HG03280 (cell line): ENCODE measurements around the gene BAG1.

Source experiments
- ATAC-seq: cut with Tn5 transposase; IDR thresholded peaks from one replicate; pipeline ENCODE4 v1.9.1; 2021; ENCODE audit warnings: mild to moderate bottlenecking, moderate library complexity; ENCODE audit not compliant: unreplicated experiment

BAG1 gene

GRCh38 chr9:33277484-33277883 lies 13.0 kb upstream of the BAG1 start:
- no peak for ATAC-seq

- no peak for ATAC-seq
Observed at GRCh38 chr9:33273972-33274328, 9.4 kb upstream of the BAG1 start.

GRCh38 chr9:33273266-33273971 lies 8.9 kb upstream of the BAG1 start:
- ATAC-seq, result no peak

DNA sequence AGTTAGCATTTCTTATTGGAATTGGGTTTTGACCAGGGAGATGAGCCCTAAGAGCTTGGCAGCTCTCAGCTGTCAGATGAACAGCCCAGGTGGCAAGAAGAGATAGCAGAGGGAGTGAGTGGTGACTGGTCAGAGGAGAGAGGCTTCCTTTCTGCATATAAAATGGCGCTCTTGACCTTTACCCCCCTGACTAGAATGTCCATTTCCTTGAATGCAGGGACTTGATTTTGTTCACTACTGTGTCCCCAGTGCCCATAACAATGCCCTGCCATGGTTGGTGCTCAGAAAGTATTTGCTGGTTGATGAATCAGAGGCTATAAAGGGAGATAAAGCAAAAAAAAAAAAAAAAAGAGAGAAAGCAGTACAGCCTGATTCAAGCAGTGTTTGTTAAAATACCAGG lies 7.6 kb upstream of the BAG1 start:
- no peak for ATAC-seq

DNA sequence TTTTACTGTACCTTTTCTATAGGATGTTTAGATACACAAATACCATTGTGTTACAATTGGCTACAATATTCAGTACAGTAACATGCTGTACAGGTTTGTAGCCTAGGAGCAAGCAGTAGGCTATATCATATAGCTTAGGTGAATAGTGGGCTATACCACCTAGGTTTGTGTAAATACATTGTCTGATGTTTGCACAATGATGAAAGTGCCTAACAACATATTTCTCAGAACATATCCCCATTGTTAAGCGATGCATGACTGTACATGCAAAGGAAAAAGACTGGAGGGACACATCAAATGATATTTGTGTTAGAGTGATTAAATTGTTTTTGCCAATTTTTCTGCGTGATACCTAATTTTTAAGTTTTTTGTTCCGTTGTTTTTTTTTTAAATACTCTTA lies 5.6 kb upstream of the BAG1 start:
- no peak for ATAC-seq

- ATAC-seq, result no peak
Observed at GRCh38 chr9:33267151-33267767, 2.8 kb upstream of the BAG1 start.

DNA sequence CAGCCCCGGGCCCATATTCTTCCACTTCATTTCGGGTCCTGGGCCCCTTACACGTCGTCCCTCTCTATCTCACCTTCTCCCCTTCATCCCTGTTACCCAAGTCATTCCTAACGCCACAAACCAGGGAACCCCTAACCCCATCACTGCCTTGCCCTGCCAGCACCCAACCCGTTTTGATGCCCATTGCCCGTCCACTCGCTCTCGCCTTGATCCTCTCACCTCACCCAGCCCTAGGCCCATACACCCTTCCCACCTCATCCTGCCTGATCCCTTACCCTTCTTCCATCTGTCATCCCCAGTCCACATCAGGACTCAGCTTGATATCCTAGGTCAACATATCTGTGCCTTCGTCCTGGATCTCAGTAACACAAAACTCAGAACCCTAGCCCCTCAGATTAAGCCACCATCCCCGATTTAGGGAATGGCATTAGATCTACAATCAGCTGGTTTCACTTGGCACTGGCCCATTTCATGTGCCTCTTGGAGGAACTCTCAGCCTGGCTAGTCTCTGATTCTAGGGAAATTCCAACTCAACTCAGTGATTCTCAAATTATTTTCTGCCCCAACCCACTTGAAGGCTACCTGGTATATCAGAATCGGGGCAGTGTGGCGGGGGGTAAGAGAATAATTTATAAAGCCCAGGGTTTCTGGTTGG lies 830 bp upstream of the BAG1 start:
- ATAC-seq, result no peak

DNA sequence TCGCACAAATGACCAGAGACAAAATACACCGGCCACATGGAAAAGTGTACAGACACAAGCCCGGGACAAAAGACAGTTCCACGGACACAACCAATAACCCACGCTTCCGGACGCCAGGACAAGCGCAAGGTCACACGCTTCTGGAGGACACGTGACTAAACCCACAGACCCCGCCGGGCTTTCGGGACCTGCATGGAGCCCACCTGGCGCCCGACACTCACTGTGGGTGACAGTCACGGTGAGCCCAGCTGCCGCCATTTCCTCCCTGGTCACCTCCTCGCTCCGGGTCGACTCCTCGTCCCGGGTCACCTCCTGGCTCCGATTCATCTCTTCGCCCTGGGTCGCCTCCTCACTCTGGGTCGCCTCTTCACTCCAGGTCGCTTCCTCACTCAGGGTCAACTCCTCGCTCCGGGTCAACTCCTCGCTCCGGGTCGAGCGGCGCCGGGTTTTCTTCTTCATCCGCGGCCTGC lies 470 bp downstream of the BAG1 start:
- peak; percentile 24 for ATAC-seq

GRCh38 chr9:33263131-33264002 lies 1.1 kb downstream of the BAG1 start:
- ATAC-seq, result peak; percentile 2

GRCh38 chr9:33260372-33260771 lies 4.1 kb downstream of the BAG1 start:
- ATAC-seq, result no peak

- ATAC-seq, result no peak
Observed at GRCh38 chr9:33257276-33257675, 7.2 kb downstream of the BAG1 start.

- ATAC-seq, result no peak
Observed at GRCh38 chr9:33256236-33256635, 8.3 kb downstream of the BAG1 start.

GRCh38 chr9:33255471-33255870 lies 9.0 kb downstream of the BAG1 start:
- no peak for ATAC-seq

- no peak for ATAC-seq
Observed at GRCh38 chr9:33255014-33255413, 9.5 kb downstream of the BAG1 start.

- ATAC-seq, result no peak
Observed at GRCh38 chr9:33254211-33254610, 10.3 kb downstream of the BAG1 start.

GRCh38 chr9:33250458-33250995 lies 14.0 kb downstream of the BAG1 start:
- no peak for ATAC-seq

- no peak for ATAC-seq
Observed at GRCh38 chr9:33249983-33250382, 14.5 kb downstream of the BAG1 start.

GRCh38 chr9:33249087-33249658 lies 15.3 kb downstream of the BAG1 start:
- ATAC-seq, result peak; percentile 58

- peak; percentile 5 for ATAC-seq
Observed at GRCh38 chr9:33248606-33249005, 15.9 kb downstream of the BAG1 start.

DNA sequence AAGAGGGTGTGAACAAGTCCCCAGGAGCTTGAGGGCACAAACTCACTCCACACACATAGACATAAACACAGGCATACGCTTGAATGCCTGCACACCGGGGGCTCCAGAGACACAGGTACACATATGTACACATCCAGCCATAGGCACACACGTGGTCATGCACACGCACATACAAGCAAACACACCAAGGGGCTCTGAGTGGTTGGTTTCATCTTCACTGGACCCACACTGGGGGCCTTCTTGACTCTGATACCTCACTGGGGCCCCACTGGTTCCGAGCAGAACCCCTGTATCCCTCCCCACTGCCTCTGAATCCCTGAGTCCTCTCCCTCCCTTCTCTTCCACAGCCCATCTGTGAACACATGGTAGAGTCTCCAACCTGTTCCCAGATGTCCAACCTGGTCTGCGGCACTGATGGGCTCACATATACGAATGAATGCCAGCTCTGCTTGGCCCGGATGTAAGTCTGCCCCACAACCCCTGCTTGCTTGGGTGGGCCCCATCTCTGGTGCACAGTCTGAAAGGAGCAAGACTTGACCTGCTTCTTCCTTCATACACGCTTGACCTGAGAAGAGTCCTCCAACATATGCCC lies 18.1 kb downstream of the BAG1 start:
- ATAC-seq, result no peak
